T-cell (primary cell): ENCODE data around the gene DCAF10. TPM values are rescaled to one million over a fixed set of nuclear protein-coding genes. Genes with fewer than 3 reads are reported as not detected.

Experiments
- ATAC-seq, 4 experiments: fragments of 200-7000 bp in 3 of 4; fragments of 150-1000 bp in 1 of 4; cut with Tn5 transposase; replicated peaks in 1 of 4; 1 replicate in 3 of 4; 2 replicates in 1 of 4; pipeline ENCODE4 v1.10.0; 2021; ENCODE audit warnings: moderate library complexity in 3 of 4, mild to moderate bottlenecking in 2 of 4, moderate number of reproducible peaks in 1 of 4
- CTCF ChIA-PET, 2 donors: fragments of 300-600 bp; sonication (Branson Sonifier 250); formaldehyde crosslinking; loops; one replicate each; lab custom pipeline; 2022; ENCODE audit warnings: antibody characterized with exemption in 2 of 2; lab: Charles Lee
- POLR2A ChIA-PET, 2 donors: fragments of 300-600 bp; sonication (Branson Sonifier 250); formaldehyde crosslinking; loops; one replicate each; lab custom pipeline; 2022; ENCODE audit warnings: antibody characterized with exemption in 2 of 2; lab: Charles Lee
- DNase-seq, 35 experiments: peaks; one replicate each; pipeline versions ENCODE4 v3.0.0 to v3.0.0-alpha.2; 2013 to 2023
- H3K27ac ChIP-seq: one replicate; pipeline ENCODE4 v1.5.1; 2013; ENCODE audit warnings: low read length
- H3K27me3 ChIP-seq, 2 experiments: replicated peaks in 1 of 2; 1 replicate in 1 of 2; 2 replicates in 1 of 2; pipeline versions ENCODE4 v1.6.1 to v1.7.0; 2013; ENCODE audit warnings: low read length in 1 of 2, mixed read lengths in 1 of 2; ENCODE audit not compliant: control insufficient read depth in 2 of 2, insufficient read depth in 2 of 2; ENCODE audit errors: extremely low read depth in 1 of 2
- H3K36me3 ChIP-seq, 2 donors: 1 replicate in 1 of 2; 2 replicates in 1 of 2; pipeline versions ENCODE4 v1.6.1 to v1.7.0; 2013; ENCODE audit warnings: low read length in 1 of 2; ENCODE audit not compliant: control insufficient read depth in 2 of 2, insufficient read depth in 1 of 2; ENCODE audit errors: extremely low read depth in 1 of 2
- H3K4me1 ChIP-seq, 2 experiments: 1 replicate in 1 of 2; 2 replicates in 1 of 2; pipeline versions ENCODE4 v1.6.1 to v1.7.0; 2013; ENCODE audit warnings: low read length in 2 of 2, mixed read lengths in 1 of 2; ENCODE audit not compliant: insufficient read depth in 2 of 2, control insufficient read depth in 1 of 2; ENCODE audit errors: extremely low read depth in 1 of 2
- H3K4me3 ChIP-seq, 2 donors: 1 replicate in 1 of 2; 2 replicates in 1 of 2; pipeline versions ENCODE4 v1.5.1 to v1.7.0; 2013; ENCODE audit warnings: mild to moderate bottlenecking in 2 of 2, low read length in 1 of 2, moderate library complexity in 1 of 2; ENCODE audit not compliant: control insufficient read depth in 1 of 2; ENCODE audit errors: extremely low read depth in 1 of 2
- H3K9me3 ChIP-seq: 2 replicates; pipeline ENCODE4 v1.7.0; 2013
- H3K27ac Mint-ChIP-seq, 2 donors: one replicate each; pipeline ENCODE4 v1.8.0; 2020 to 2021; ENCODE audit warnings: mild to moderate bottlenecking in 2 of 2, mixed read lengths in 2 of 2
- H3K27me3 Mint-ChIP-seq, 2 donors: one replicate each; pipeline ENCODE4 v1.8.0; 2021 to 2022; ENCODE audit warnings: mixed read lengths in 2 of 2
- H3K36me3 Mint-ChIP-seq: one replicate; pipeline ENCODE4 v1.8.0; 2021; ENCODE audit warnings: mixed read lengths
- H3K4me1 Mint-ChIP-seq, 3 donors: one replicate each; pipeline ENCODE4 v1.8.0; 2020 to 2022; ENCODE audit warnings: mixed read lengths in 3 of 3, mild to moderate bottlenecking in 1 of 3
- H3K4me3 Mint-ChIP-seq, 3 donors: one replicate each; pipeline ENCODE4 v1.8.0; 2020 to 2022; ENCODE audit warnings: mild to moderate bottlenecking in 3 of 3, mixed read lengths in 3 of 3, moderate library complexity in 3 of 3
- H3K9me3 Mint-ChIP-seq, 3 donors: one replicate each; pipeline ENCODE4 v1.8.0; 2020 to 2022; ENCODE audit warnings: mixed read lengths in 3 of 3
- WGBS: methylation state at CpG from one replicate; pipeline ENCODE4 v1.1.5; 2013; ENCODE audit warnings: missing lambda C conversion rate; ENCODE audit not compliant: insufficient coverage; 5-methylcytosine and 5-hydroxymethylcytosine counted together
- total RNA-seq, 35 experiments: library from RNA in 6 of 35; stranded (reverse) in 6 of 35; fragments of 120-200 nt in 1 of 35; gene quantifications; one replicate each; pipeline versions ENCODE4 v1.2.1 to v1.2.4 and lab custom pipeline; 2013 to 2026

The DCAF10 gene
- total RNA-seq, 5 donors from 2014 or later (not counting 1 experiment from before 2014, with no cell fraction given), result 18.4 to 20.9 (median 19.2) TPM

- ChIA-PET POLR2A (no interaction called here), CTCF (no interaction called here)
- Mint-ChIP-seq H3K4me1 (peaks cover 0 to 2% (median 2%) of the 10 kb centered on the region in 3 donors), H3K4me3 (no peak overlapping the region), H3K36me3 (peaks cover 3% of the 10 kb centered on the region), H3K27ac (no peak overlapping the region), H3K27me3 (no peaks in the 10 kb centered on the region), H3K9me3 (no peaks in the 10 kb centered on the region)
- ATAC-seq, result no peak
- Histone ChIP-seq H3K9me3 (no peaks in the 10 kb centered on the region), H3K27ac (no peak overlapping the region), H3K27me3 (no peaks in the 10 kb centered on the region), H3K36me3 (no peaks in the 10 kb centered on the region), H3K4me1 (no peaks in the 10 kb centered on the region), H3K4me3 (no peak overlapping the region)
- WGBS, result no CpG with 5 or more reads among the region's 2 CpGs
- no peak for DNase-seq
These were observed 35.8 kb downstream of the DCAF10 start for GRCh38 chr9:37836386-37836785.

GRCh38 chr9:37839496-37840461 lies 39.2 kb downstream of the DCAF10 start:
- Mint-ChIP-seq H3K36me3 (peaks cover 7% of the 10 kb centered on the region), H3K9me3 (no peaks in the 10 kb centered on the region), H3K4me1 (peaks cover 0 to 2% (median 0%) of the 10 kb centered on the region in 3 donors), H3K27me3 (no peaks in the 10 kb centered on the region), H3K27ac (no peak overlapping the region), H3K4me3 (no peak overlapping the region)
- Histone ChIP-seq H3K27me3 (no peaks in the 10 kb centered on the region), H3K4me1 (no peaks in the 10 kb centered on the region), H3K36me3 (peaks cover 0 to 3% of the 10 kb centered on the region in 2 donors), H3K9me3 (no peaks in the 10 kb centered on the region), H3K4me3 (no peak overlapping the region), H3K27ac (no peak overlapping the region)
- WGBS, result 100% methylated on average over 1 of the region's 3 CpGs
- CTCF ChIA-PET, result no interaction called here
- POLR2A ChIA-PET, result interaction anchor here in 1 of 2 donors (0.6 kb wide), 1 partner anchor 9 kb away, joined by 3 read pairs; no protein-coding TSS in a partner anchor
- DNase-seq (no peak), ATAC-seq (no peak)

- H3K36me3 Mint-ChIP-seq, result peaks cover 11% of the 10 kb centered on the region
- ATAC-seq (no peak), DNase-seq (no peak)
- H3K27ac ChIP-seq, result no peak overlapping the region
- no CpG with 5 or more reads among the region's 4 CpGs for WGBS
- CTCF ChIA-PET, result no interaction called here
- H3K4me1 Mint-ChIP-seq, result peaks cover 0 to 2% (median 0%) of the 10 kb centered on the region in 3 donors
- H3K36me3 ChIP-seq, result peaks cover 0 to 3% of the 10 kb centered on the region in 2 donors
- POLR2A ChIA-PET, result interaction anchor here in 1 of 2 donors (0.6 kb wide), 1 partner anchor 9 kb away, joined by 3 read pairs; no protein-coding TSS in a partner anchor
- no peak overlapping the region for H3K4me3 Mint-ChIP-seq
- H3K27me3 ChIP-seq, result no peaks in the 10 kb centered on the region
- H3K9me3 Mint-ChIP-seq, result no peaks in the 10 kb centered on the region
- H3K4me3 ChIP-seq, result no peak overlapping the region
- no peaks in the 10 kb centered on the region for H3K9me3 ChIP-seq
- H3K4me1 ChIP-seq, result no peaks in the 10 kb centered on the region
- H3K27me3 Mint-ChIP-seq, result no peaks in the 10 kb centered on the region
- H3K27ac Mint-ChIP-seq, result no peak overlapping the region
These were observed 40.1 kb downstream of the DCAF10 start for GRCh38 chr9:37840560-37841194.

- Histone ChIP-seq H3K4me3 (no peak overlapping the region), H3K4me1 (no peaks in the 10 kb centered on the region), H3K27me3 (no peaks in the 10 kb centered on the region), H3K9me3 (no peaks in the 10 kb centered on the region), H3K36me3 (peaks cover 0 to 5% of the 10 kb centered on the region in 2 donors), H3K27ac (no peak overlapping the region)
- WGBS, result 100% methylated on average over 1 of the region's 2 CpGs
- no peak overlapping the region for H3K27ac Mint-ChIP-seq
- no peak overlapping the region for H3K4me3 Mint-ChIP-seq
- POLR2A ChIA-PET, result no interaction called here
- ATAC-seq (no peak), DNase-seq (no peak)
- H3K4me1 Mint-ChIP-seq, result no peaks in the 10 kb centered on the region
- H3K27me3 Mint-ChIP-seq, result no peaks in the 10 kb centered on the region
- no peaks in the 10 kb centered on the region for H3K9me3 Mint-ChIP-seq
- CTCF ChIA-PET, result interaction anchor here in 1 of 2 donors (0.7 kb wide), 1 partner anchor 28 kb away, joined by 4 read pairs; no protein-coding TSS in a partner anchor
- peaks cover 30% of the 10 kb centered on the region for H3K36me3 Mint-ChIP-seq
These were observed 51.6 kb downstream of the DCAF10 start for GRCh38 chr9:37852222-37852621.

- Histone ChIP-seq H3K27ac (no peak overlapping the region), H3K4me3 (no peak overlapping the region), H3K36me3 (peaks cover 3 to 35% of the 10 kb centered on the region in 2 donors), H3K4me1 (no peaks in the 10 kb centered on the region), H3K27me3 (no peaks in the 10 kb centered on the region), H3K9me3 (no peaks in the 10 kb centered on the region)
- Mint-ChIP-seq H3K36me3 (peaks cover 45% of the 10 kb centered on the region), H3K27ac (no peak overlapping the region), H3K27me3 (no peaks in the 10 kb centered on the region), H3K9me3 (no peaks in the 10 kb centered on the region), H3K4me1 (no peaks in the 10 kb centered on the region), H3K4me3 (no peak overlapping the region)
- ChIA-PET POLR2A (no interaction called here), CTCF (no interaction called here)
- DNase-seq (no peak), ATAC-seq (no peak)
- WGBS, result no CpG with 5 or more reads among the region's 1 CpG
These were observed 56.0 kb downstream of the DCAF10 start for GRCh38 chr9:37856551-37856950.

GRCh38 chr9:37859043-37859442 lies 58.4 kb downstream of the DCAF10 start:
- Mint-ChIP-seq H3K27me3 (no peaks in the 10 kb centered on the region), H3K36me3 (peaks cover 49% of the 10 kb centered on the region), H3K9me3 (no peaks in the 10 kb centered on the region), H3K4me3 (no peak overlapping the region), H3K27ac (no peak overlapping the region), H3K4me1 (no peaks in the 10 kb centered on the region)
- H3K27ac ChIP-seq, result no peak overlapping the region
- DNase-seq (no peak), ATAC-seq (no peak)
- ChIA-PET POLR2A (no interaction called here), CTCF (no interaction called here)
- H3K4me1 ChIP-seq, result no peaks in the 10 kb centered on the region
- H3K27me3 ChIP-seq, result no peaks in the 10 kb centered on the region
- no peak overlapping the region for H3K4me3 ChIP-seq
- no CpG with 5 or more reads among the region's 1 CpG for WGBS
- no peaks in the 10 kb centered on the region for H3K9me3 ChIP-seq
- peaks cover 3 to 43% of the 10 kb centered on the region in 2 donors for H3K36me3 ChIP-seq
